ENCODE measurements around the gene GHRL.

Gene GHRL

GRCh38 chr3:10315771-10316344 lies 23.1 kb upstream of the GHRL start:
- H3K4me1 Mint-ChIP-seq (ENCODE audit: low read depth) = peaks cover 22% of the 10 kb centered on the region
- H3K27me3 Mint-ChIP-seq (ENCODE audit: low read depth) = no peaks in the 10 kb centered on the region
- no peak overlapping the region for H3K4me3 Mint-ChIP-seq
- H3K9me3 Mint-ChIP-seq = no peaks in the 10 kb centered on the region
- H3K27ac Mint-ChIP-seq = no peak overlapping the region
- H3K36me3 Mint-ChIP-seq (ENCODE audit: low read depth) = peaks cover 36% of the 10 kb centered on the region

- H3K27ac Mint-ChIP-seq = no peak overlapping the region
- H3K27me3 Mint-ChIP-seq (ENCODE audit: low read depth) = no peaks in the 10 kb centered on the region
- peaks cover 41% of the 10 kb centered on the region for H3K36me3 Mint-ChIP-seq (ENCODE audit: low read depth)
- H3K9me3 Mint-ChIP-seq = no peaks in the 10 kb centered on the region
- no peak overlapping the region for H3K4me3 Mint-ChIP-seq
- peaks cover 25% of the 10 kb centered on the region for H3K4me1 Mint-ChIP-seq (ENCODE audit: low read depth)
Measured at GRCh38 chr3:10315101-10315500, 22.4 kb upstream of the GHRL start.

- Mint-ChIP-seq H3K36me3 (ENCODE audit: low read depth) (peaks cover 47% of the 10 kb centered on the region), H3K27me3 (ENCODE audit: low read depth) (no peaks in the 10 kb centered on the region)
Measured at GRCh38 chr3:10312861-10313260, 20.1 kb upstream of the GHRL start.

GRCh38 chr3:10312391-10312790 lies 19.6 kb upstream of the GHRL start:
- Mint-ChIP-seq H3K27me3 (ENCODE audit: low read depth) (no peaks in the 10 kb centered on the region), H3K36me3 (ENCODE audit: low read depth) (peaks cover 47% of the 10 kb centered on the region), H3K4me3 (no peak overlapping the region), H3K4me1 (ENCODE audit: low read depth) (peaks cover 6% of the 10 kb centered on the region), H3K27ac (no peak overlapping the region), H3K9me3 (no peaks in the 10 kb centered on the region)

More at GRCh38 chr3:10312861-10313260, 20.1 kb upstream of the GHRL start:
- Mint-ChIP-seq H3K27ac (no peak overlapping the region), H3K4me1 (ENCODE audit: low read depth) (peaks cover 10% of the 10 kb centered on the region), H3K9me3 (no peaks in the 10 kb centered on the region), H3K4me3 (no peak overlapping the region)

- Mint-ChIP-seq H3K27ac (peak overlapping the region; percentile 15), H3K4me3 (no peak overlapping the region), H3K36me3 (ENCODE audit: low read depth) (peaks cover 45% of the 10 kb centered on the region), H3K9me3 (no peaks in the 10 kb centered on the region), H3K27me3 (ENCODE audit: low read depth) (no peaks in the 10 kb centered on the region), H3K4me1 (ENCODE audit: low read depth) (peaks cover 6% of the 10 kb centered on the region)
Measured at GRCh38 chr3:10311710-10312109, 19.0 kb upstream of the GHRL start.

DNA sequence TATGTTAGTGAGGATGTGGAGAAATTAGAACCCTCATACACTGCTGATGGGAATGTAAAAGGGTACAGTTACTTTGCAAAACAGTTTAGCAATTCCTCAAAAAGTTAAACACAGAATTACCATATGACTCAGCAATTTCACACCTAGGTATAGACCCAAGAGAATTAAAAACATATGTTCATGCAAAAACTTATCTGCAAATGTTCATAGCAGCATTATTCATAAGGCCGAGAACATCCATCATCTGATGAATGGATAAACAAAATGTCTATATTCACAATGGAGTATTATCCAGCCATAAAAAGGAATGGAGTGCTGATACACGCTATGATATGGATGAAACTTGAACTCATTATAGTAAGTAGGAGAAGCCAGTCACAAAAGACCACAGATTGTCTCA lies 17.8 kb upstream of the GHRL start:
- H3K27ac Mint-ChIP-seq = no peak overlapping the region
- H3K4me3 Mint-ChIP-seq = no peak overlapping the region
- no peaks in the 10 kb centered on the region for H3K9me3 Mint-ChIP-seq
- H3K27me3 Mint-ChIP-seq (ENCODE audit: low read depth) = no peaks in the 10 kb centered on the region
- peaks cover 6% of the 10 kb centered on the region for H3K4me1 Mint-ChIP-seq (ENCODE audit: low read depth)
- peaks cover 51% of the 10 kb centered on the region for H3K36me3 Mint-ChIP-seq (ENCODE audit: low read depth)

DNA sequence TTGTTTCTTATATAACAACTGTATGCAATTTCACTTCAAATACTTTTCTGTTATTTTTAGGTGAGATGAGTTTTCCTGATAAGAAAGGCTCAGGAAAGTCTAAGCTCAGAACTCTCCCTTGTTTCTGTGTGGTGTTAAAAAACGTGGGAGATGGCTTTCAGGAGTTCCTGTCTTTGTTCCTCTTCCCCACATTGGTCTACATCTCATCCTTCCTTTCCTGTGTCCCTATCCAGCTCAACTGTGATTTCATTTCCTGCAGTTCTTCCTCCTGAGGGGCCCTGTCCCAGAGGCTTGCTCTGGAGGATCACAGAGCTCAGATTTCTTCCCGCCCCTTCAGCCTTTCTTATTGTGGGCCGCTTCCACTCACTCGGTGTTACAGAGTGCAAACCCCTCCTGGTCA lies 17.0 kb upstream of the GHRL start:
- no peak overlapping the region for H3K27ac Mint-ChIP-seq
- H3K36me3 Mint-ChIP-seq (ENCODE audit: low read depth) = peaks cover 60% of the 10 kb centered on the region
- H3K4me1 Mint-ChIP-seq (ENCODE audit: low read depth) = peaks cover 6% of the 10 kb centered on the region
- no peaks in the 10 kb centered on the region for H3K27me3 Mint-ChIP-seq (ENCODE audit: low read depth)
- no peak overlapping the region for H3K4me3 Mint-ChIP-seq
- H3K9me3 Mint-ChIP-seq = no peaks in the 10 kb centered on the region

GRCh38 chr3:10308678-10309077 lies 15.9 kb upstream of the GHRL start:
- Mint-ChIP-seq H3K36me3 (ENCODE audit: low read depth) (peaks cover 60% of the 10 kb centered on the region), H3K4me3 (no peak overlapping the region), H3K9me3 (no peaks in the 10 kb centered on the region), H3K4me1 (ENCODE audit: low read depth) (peaks cover 6% of the 10 kb centered on the region), H3K27ac (no peak overlapping the region), H3K27me3 (ENCODE audit: low read depth) (no peaks in the 10 kb centered on the region)

GRCh38 chr3:10306156-10306555 lies 13.4 kb upstream of the GHRL start:
- Mint-ChIP-seq H3K9me3 (no peaks in the 10 kb centered on the region), H3K36me3 (ENCODE audit: low read depth) (peaks cover 61% of the 10 kb centered on the region), H3K27me3 (ENCODE audit: low read depth) (no peaks in the 10 kb centered on the region), H3K27ac (peak overlapping the region; percentile 5), H3K4me1 (ENCODE audit: low read depth) (peaks cover 8% of the 10 kb centered on the region), H3K4me3 (no peak overlapping the region)

- Mint-ChIP-seq H3K9me3 (no peaks in the 10 kb centered on the region), H3K27me3 (ENCODE audit: low read depth) (no peaks in the 10 kb centered on the region), H3K36me3 (ENCODE audit: low read depth) (peaks cover 61% of the 10 kb centered on the region), H3K4me3 (no peak overlapping the region), H3K4me1 (ENCODE audit: low read depth) (peaks cover 2% of the 10 kb centered on the region), H3K27ac (no peak overlapping the region)
Measured at GRCh38 chr3:10305331-10305902, 12.7 kb upstream of the GHRL start.

DNA sequence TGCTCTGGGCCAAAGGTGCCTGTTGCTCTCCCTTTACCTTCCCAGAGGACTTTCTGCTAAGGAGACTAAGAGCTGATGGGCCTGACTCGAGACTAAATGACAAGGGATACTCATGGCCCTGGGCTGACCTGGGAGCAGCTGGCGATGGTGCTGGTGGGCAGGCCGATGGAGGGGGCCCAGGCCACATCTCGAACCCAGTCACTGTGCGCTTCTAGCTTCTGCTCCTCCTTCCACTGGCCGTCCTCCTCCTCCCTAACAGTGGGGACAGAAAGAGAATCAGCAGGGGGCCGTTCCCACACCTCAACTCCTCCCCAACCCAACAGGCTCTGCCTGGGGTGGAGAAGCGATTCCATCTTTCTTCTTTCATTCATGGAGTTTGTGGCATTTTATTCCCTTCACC lies 12.2 kb upstream of the GHRL start:
- Mint-ChIP-seq H3K9me3 (no peaks in the 10 kb centered on the region), H3K4me1 (ENCODE audit: low read depth) (peaks cover 3% of the 10 kb centered on the region), H3K27ac (no peak overlapping the region), H3K36me3 (ENCODE audit: low read depth) (peaks cover 60% of the 10 kb centered on the region), H3K27me3 (ENCODE audit: low read depth) (no peaks in the 10 kb centered on the region), H3K4me3 (no peak overlapping the region)

GRCh38 chr3:10303785-10304184 lies 11.0 kb upstream of the GHRL start:
- Mint-ChIP-seq H3K27ac (no peak overlapping the region), H3K4me3 (no peak overlapping the region), H3K9me3 (no peaks in the 10 kb centered on the region), H3K27me3 (ENCODE audit: low read depth) (no peaks in the 10 kb centered on the region), H3K36me3 (ENCODE audit: low read depth) (peaks cover 56% of the 10 kb centered on the region), H3K4me1 (ENCODE audit: low read depth) (peaks cover 12% of the 10 kb centered on the region)

DNA sequence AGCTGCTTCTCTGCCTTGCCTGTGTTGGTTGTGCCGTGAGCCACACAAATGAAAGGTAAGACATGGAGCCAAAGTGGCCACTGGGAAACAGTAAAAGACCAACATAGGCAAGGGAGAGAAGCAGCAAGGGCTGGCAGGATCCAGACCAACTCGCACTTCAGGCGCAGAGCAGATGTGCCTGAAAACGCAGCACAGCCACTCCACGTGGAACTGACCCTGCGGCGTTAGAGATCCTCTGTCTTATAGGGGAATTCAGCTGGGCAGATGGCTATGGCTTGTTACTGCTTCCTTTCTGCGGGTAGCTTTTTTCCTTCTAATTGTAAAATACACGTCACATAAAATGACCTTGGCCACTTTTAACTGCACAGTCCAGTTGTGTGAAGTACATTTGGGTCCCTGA lies 10.4 kb upstream of the GHRL start:
- Mint-ChIP-seq H3K27me3 (ENCODE audit: low read depth) (no peaks in the 10 kb centered on the region), H3K9me3 (no peaks in the 10 kb centered on the region), H3K27ac (no peak overlapping the region), H3K4me3 (no peak overlapping the region), H3K4me1 (ENCODE audit: low read depth) (peaks cover 12% of the 10 kb centered on the region), H3K36me3 (ENCODE audit: low read depth) (peaks cover 52% of the 10 kb centered on the region)

DNA sequence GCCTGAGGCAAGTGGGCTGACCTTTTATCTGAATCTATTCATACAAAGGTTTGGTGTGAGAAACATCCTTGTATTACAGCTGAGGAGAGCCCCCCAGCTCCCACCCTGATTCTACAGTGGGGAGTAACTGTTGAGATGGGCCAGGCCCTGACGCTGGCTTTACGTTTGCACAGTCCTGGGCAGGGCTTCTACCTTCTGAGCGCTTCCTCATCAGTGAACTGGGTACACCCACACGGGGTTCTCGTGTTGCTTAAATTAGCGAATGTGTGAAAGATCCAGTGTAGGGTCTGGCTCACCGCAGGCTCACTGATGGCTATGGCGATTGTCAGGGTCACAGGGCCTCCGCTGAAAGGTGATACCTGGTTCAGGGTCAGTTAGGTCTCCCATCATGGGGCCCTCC lies 7.3 kb upstream of the GHRL start:
- H3K4me3 Mint-ChIP-seq = no peak overlapping the region
- peaks cover 46% of the 10 kb centered on the region for H3K36me3 Mint-ChIP-seq (ENCODE audit: low read depth)

GRCh38 chr3:10299679-10300078 lies 6.9 kb upstream of the GHRL start:
- H3K27ac Mint-ChIP-seq = peak overlapping the region; percentile 10
- no peaks in the 10 kb centered on the region for H3K27me3 Mint-ChIP-seq (ENCODE audit: low read depth)
- H3K4me3 Mint-ChIP-seq = no peak overlapping the region
- no peaks in the 10 kb centered on the region for H3K9me3 Mint-ChIP-seq
- peaks cover 14% of the 10 kb centered on the region for H3K4me1 Mint-ChIP-seq (ENCODE audit: low read depth)
- H3K36me3 Mint-ChIP-seq (ENCODE audit: low read depth) = peaks cover 45% of the 10 kb centered on the region

More for the DNA sequence above, 7.3 kb upstream of the GHRL start:
- H3K27ac Mint-ChIP-seq = peak overlapping the region; percentile 10
- H3K9me3 Mint-ChIP-seq = no peaks in the 10 kb centered on the region
- peaks cover 14% of the 10 kb centered on the region for H3K4me1 Mint-ChIP-seq (ENCODE audit: low read depth)
- H3K27me3 Mint-ChIP-seq (ENCODE audit: low read depth) = no peaks in the 10 kb centered on the region
